UCSD-AML1 (cell line): Measurements from ENCODE around the gene EPHB3.
"Not testable (repeated sequence)": the region's sequence is repeated elsewhere in the genome, so short reads cannot be mapped to it uniquely, and the experiment has no call there.

Source experiments
- DNase-seq: peaks from one replicate; lab custom pipeline; 2025; ENCODE audit not compliant: unreplicated experiment; lab: John Stamatoyannopoulos, UW

EPHB3 gene

GRCh38 chr3:184597829-184598573 lies 36.4 kb downstream of the EPHB3 start:
- no peak for DNase-seq

DNA sequence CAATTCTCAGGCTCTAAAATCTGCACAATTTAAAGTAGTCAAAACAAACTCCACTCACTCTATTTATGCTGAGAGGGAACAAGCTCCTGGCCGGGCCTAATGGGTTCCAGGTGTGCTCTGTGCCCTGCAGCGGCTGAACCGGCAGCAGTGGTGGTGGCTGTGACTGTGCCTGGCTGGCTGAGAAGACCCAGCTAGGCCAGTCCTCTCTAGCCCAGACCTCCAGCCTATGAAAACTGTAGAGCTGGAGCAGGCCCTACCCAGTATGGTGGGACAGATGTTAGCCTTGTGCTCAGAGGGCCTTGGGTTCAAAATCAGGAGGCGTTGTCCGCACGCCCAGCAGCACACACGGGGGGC lies 37.0 kb downstream of the EPHB3 start:
- DNase-seq: no peak

DNA sequence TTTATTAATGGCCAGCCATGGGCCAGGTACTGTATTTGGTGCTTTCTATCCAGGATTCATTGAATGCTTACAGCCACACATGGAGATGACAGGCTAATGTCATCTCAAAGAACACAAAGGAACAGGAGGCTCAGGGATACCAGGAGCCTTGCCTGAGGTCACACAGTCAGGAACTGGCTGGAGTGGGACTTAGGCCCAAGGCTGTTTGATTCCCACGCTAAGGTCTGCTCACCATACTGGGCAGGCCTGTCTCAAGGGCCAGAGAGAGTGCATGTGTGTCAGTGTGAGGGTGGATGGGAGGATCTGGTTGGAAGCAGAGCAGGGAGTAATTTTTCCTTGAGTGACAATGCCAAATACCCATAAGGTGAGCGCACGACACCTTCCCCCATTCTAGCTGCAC lies 37.6 kb downstream of the EPHB3 start:
- DNase-seq: no peak

DNA sequence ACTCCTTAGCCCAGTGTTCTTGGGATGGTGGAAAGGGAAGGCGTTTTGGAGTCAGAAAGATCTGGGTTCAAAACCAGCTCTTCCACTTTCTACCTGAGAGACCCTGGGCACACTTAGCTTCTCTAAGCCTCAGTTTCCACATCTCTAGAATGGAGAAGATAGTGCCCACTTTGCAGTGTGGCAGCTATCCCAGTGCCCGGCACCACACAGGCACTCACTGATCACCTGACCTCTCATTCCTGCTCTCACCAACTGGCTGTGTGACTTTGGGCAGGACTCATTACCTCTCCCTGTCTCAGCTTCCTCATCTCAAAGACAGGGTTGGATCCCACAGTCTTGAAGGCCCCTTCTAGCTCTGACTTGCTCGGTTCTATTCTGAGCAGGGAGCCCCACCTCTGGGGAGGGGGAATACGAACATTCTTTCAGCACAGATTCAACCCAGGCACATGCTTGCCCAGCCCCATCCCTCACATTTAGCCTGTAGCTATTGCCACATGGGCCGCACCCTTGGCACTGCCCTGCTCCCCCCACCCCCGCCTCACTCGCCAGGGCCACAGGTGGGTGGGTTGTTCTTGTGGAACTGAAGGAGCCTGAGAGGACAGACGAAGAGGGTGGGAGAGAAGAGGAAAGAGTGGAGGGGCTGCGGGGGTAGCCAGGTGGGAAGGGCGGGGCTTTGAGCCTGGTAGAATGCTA lies 39.2 kb downstream of the EPHB3 start:
- DNase-seq: no peak

DNA sequence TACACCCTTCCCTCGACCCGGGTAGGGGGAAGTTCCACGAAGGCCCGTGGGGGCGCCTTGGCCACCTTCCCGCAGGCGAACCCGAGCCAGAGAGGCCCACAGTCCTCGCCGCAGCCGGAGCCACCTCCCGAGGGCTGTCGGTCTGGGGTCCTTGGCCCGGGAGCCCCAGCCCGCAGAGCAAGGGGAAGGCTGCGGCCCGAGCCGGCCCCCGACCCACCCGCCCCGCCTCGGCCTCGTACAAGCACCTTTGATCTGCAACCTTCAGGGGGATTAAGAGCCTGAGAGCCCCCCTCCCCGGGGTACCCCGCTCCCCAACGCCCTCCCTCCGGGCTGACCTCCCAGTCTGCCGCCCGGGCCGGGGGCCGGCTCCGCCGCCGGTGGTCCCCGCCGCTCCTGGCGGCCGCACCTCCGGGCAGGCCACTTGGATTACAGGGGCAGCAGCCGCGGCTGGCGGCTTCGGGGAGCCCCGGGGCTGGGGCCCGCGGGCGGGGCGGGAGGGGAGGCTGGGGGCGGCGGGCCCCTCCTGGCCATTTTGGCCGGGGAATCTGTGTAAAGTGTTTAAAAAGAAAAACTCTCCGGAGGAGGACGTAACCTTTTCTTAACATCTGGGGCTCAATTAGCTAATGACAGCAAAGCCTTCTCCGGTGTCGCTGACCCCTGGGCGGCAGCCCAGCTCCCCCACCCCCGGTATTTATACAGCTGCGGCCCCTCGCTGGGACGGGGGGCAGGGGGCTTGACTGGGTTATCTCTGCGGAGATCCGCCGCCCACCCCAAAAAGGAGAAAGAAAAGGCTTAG lies 40.2 kb downstream of the EPHB3 start:
- no peak for DNase-seq

DNA sequence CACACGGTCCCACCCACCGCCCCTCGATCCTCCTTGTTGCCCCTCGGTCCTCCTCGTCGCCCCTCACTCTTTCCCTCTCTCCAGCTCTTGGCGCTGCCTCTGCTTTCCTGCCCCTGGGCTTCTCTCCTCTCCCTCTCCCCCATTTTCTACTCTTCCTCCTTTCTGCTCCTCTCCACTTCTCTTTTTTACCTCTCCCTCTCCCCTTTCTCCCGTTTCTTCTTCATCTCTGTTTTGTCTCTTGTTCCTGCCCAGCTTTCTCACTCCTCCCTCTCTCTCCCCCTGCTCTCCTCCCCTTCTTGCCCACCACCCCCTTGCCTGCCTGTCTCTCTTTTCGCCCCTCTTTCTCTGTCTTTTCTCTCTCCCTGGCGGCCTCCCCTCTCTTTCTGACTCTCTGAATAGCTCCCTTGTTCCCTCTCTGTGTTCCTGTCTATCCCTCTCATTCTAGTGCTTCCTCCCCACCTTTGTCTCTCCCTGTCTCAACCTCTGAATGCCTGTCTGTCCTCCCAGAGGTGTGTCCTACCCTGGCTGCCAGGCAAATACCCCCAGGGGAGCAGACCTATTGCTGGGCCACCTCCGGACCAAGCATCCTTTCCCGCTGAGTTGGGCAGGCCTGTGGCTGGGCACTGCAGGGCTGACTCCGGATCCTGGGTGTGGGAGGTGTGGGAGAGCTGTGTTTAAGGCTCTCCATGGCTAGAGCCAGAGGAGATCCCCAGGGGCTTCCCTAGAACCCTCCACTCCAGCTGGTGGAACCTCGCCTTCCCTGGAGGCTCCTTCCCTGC lies 41.0 kb downstream of the EPHB3 start:
- DNase-seq: no peak

DNA sequence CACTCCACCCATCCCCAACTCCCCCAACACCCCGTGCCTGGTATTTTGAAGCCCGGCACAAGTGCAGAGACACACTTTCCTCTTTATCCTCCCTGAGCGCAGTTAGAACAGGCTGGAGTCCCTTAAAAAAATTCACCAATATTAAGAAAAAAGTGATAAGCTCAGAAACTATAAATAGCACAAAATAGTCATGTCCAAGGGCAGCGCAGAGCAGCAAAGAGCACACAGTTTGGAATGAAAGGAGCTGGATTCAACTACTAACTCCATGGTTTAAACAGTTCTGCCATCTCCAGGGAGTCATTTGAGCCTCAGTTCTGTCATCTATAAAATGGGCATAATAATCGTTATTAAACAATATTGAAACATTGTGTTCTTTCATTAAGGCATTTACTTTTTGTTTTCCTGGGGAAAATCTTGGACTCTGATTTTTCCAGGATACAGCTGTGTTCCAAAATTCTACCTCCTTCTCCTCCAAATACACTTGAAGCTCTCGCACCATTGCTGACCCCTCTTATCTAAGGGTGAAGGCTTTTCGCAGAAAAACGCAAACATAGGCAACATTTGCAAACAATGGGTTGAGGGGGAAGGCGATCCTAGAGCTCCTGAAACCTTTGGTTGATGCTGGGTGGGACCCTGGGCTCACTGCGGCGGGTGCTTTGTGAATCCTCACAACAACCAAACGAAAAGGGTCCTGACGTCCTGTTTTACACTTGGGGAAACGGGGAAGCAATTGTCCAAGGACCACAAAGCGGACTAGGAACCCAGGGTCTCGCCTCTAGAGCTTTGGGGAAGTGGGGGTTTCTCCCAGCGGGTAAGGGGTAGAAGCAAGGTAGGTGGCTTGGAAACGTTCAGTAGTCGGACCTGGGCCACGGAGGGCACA lies 41.8 kb downstream of the EPHB3 start:
- no peak for DNase-seq

- DNase-seq: peak; percentile 47
These were observed 42.5 kb downstream of the EPHB3 start for GRCh38 chr3:184604039-184604601.

- no peak for DNase-seq
These were observed 43.2 kb downstream of the EPHB3 start for GRCh38 chr3:184604615-184605290.

DNA sequence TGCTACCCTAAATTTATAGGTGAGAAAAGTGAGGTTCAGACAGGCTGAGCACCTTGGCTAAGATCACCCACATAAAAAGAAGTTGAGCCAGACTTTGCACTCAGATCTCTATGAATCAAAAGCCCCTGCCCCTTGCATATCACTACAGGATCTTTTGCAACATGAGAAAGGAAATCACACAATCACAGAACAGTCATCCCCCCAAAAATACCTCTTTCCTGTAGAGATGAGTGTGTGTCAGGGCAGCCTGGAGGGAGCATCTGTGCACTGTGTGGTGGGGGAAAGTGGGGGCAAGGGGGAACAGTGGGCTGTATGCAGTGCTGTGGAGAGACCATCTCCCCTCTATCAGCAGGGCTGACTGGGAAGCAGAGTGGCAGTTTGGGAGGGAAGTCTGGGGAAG lies 46.6 kb downstream of the EPHB3 start:
- no peak for DNase-seq

GRCh38 chr3:184609476-184610244 lies 48.1 kb downstream of the EPHB3 start:
- no peak for DNase-seq

DNA sequence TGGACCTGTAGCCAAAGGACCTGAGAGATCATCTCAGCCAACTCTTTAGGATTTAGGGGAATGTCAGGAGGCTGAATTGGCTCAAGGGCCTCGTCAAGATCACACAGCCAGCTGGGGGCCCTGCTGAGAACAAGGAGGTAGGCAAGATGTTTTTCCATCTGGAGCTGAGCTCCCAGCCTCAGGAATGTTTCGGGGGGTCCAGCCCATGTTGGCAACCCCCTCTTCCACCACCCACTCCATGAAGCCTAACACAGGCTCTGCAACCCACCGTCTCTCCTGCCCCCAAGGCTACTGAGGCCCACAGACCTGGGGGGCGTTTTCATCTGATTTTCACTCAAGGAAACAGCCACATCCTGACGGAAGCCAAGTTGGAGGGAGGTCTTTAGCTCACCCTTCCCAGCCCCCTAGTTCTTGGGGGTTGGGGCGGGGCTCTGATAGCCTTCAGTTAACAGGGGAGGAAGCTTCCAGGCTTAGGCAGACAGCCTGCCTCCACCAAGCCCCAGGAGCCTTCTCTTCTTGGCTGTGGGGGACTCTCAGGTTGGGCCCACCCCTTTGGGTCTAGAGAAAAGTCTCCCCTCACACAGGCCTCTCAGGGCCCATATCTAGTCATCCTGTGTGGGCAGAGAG lies 48.8 kb downstream of the EPHB3 start:
- DNase-seq: no peak

DNA sequence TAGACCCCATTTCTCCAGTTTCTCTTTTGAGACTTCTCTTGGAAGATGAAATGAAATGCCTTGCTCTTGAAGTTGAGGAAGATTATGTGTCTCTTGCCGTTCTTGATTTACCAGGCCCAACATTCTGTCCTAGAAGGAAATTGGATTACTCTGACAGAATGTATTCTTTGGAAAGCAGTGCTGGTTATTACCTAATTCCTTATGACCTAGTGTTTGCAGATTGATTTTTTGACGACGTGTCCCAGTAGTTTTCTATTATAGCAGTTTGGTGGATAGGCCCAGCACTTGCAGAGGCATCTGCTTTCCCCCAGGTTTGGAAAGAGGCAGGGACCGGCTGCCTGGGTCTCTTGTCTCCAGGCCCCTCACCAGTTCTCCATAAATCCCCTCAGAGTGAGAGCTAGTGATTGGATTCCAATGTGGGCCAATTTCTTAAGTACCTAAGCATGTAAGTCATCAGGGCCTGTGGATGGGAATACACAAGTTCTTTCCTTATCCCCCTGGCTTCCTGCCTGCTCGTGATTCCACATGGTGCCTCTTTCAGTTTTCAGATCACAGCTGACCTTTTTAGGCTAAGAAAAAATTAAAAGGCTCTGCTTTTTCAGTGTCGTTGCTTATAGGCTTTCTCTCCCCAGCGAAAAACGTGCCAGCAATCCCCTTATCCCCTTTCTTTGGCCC lies 50.2 kb downstream of the EPHB3 start:
- DNase-seq: no peak

- DNase-seq: no peak
These were observed 53.8 kb downstream of the EPHB3 start for GRCh38 chr3:184615396-184615795.

GRCh38 chr3:184616436-184616835 lies 54.9 kb downstream of the EPHB3 start:
- DNase-seq: no peak

GRCh38 chr3:184617306-184617705 lies 55.7 kb downstream of the EPHB3 start:
- DNase-seq: not testable (repeated sequence)

DNA sequence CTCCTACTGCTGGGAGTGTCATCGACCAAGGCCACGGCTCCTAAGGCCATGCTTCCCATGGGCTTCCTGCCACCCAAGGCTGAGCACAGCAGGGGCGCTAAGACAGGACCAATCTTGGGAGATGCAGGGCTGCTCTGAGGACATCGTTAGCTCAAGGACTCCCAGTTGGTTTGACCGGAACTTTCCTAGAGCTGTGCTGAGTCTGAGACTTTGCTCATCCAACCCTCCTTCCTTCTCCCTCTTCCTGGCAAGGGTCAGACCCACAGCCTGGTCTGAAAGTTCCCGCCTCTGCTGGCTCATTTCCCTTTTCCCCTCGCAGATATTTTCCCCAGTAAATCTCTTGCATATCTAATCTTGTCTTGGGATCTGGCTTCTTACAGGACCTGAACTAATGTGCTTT lies 57.2 kb downstream of the EPHB3 start:
- DNase-seq: no peak

GRCh38 chr3:184619369-184619768 lies 57.8 kb downstream of the EPHB3 start:
- DNase-seq: peak; percentile 39
